H9 (cell line): ENCODE data around the gene CLIC1. TPM values are rescaled to one million over a fixed set of nuclear protein-coding genes. Genes with fewer than 3 reads are reported as not detected.

Experiments used
- DNase-seq: peaks from one replicate; pipeline ENCODE4 v3.0.0-alpha.2; 2017
- H2AFZ ChIP-seq: one replicate; pipeline ENCODE4 v1.6.1; 2013; ENCODE audit warnings: mild to moderate bottlenecking, low read length, control low read depth, moderate library complexity
- H2AK5ac ChIP-seq: 2 replicates; pipeline ENCODE4 v1.6.1; 2013; ENCODE audit warnings: low read length, control low read depth, mixed read lengths; ENCODE audit not compliant: insufficient read length
- H2BK120ac ChIP-seq: one replicate; pipeline ENCODE4 v1.6.1; 2013; ENCODE audit warnings: low read depth, mild to moderate bottlenecking, low read length, control low read depth, inconsistent platforms; ENCODE audit not compliant: poor library complexity, severe bottlenecking
- H2BK12ac ChIP-seq: 2 replicates; pipeline ENCODE4 v1.6.1; 2013; ENCODE audit warnings: low read length, control low read depth, mixed read lengths, low read depth; ENCODE audit not compliant: insufficient read length
- H2BK15ac ChIP-seq: 2 replicates; pipeline ENCODE4 v1.6.1; 2013; ENCODE audit warnings: low read depth, low read length, control low read depth
- H2BK20ac ChIP-seq: one replicate; pipeline ENCODE4 v1.6.1; 2013; ENCODE audit warnings: low read depth, mild to moderate bottlenecking, low read length, control low read depth, inconsistent platforms; ENCODE audit not compliant: poor library complexity, severe bottlenecking
- H2BK5ac ChIP-seq: 2 replicates; pipeline ENCODE4 v1.6.1; 2013; ENCODE audit warnings: low read length, control low read depth, mixed read lengths; ENCODE audit not compliant: insufficient read length
- H3K14ac ChIP-seq: 2 replicates; pipeline ENCODE4 v1.6.1; 2013; ENCODE audit warnings: low read length, control low read depth; ENCODE audit not compliant: insufficient read depth
- H3K18ac ChIP-seq: 2 replicates; pipeline ENCODE4 v1.6.1; 2013; ENCODE audit warnings: low read depth, mild to moderate bottlenecking, mixed read lengths, low read length, control low read depth; ENCODE audit not compliant: insufficient read length
- H3K23ac ChIP-seq: 2 replicates; pipeline ENCODE4 v1.6.1; 2013; ENCODE audit warnings: low read length, control low read depth, mixed read lengths, low read depth; ENCODE audit not compliant: insufficient read length
- H3K23me2 ChIP-seq: 2 replicates; pipeline ENCODE4 v1.6.1; 2013; ENCODE audit warnings: low read depth, mild to moderate bottlenecking, mixed read lengths, low read length, control low read depth; ENCODE audit not compliant: insufficient read length, poor library complexity, severe bottlenecking
- H3K27ac ChIP-seq: 2 replicates; pipeline ENCODE4 v1.5.1; 2013; ENCODE audit warnings: low read length, control low read depth, mixed read lengths, low read depth; ENCODE audit not compliant: insufficient read length
- H3K27me3 ChIP-seq: 2 replicates; pipeline ENCODE4 v1.6.1; 2013; ENCODE audit warnings: low read length, control low read depth, inconsistent platforms; ENCODE audit not compliant: insufficient read depth
- H3K4ac ChIP-seq: 2 replicates; pipeline ENCODE4 v1.6.1; 2013; ENCODE audit warnings: low read depth, mild to moderate bottlenecking, control low read depth, inconsistent platforms, low read length, moderate library complexity
- H3K4me1 ChIP-seq: 2 replicates; pipeline ENCODE4 v1.6.1; 2013; ENCODE audit warnings: low read length, control low read depth, inconsistent platforms; ENCODE audit not compliant: insufficient read depth
- H3K4me2 ChIP-seq: 2 replicates; pipeline ENCODE4 v1.6.1; 2013; ENCODE audit warnings: low read length, control low read depth, mixed read lengths; ENCODE audit not compliant: insufficient read length, insufficient read depth
- H3K56ac ChIP-seq: 2 replicates; pipeline ENCODE4 v1.6.1; 2013; ENCODE audit warnings: low read depth, mild to moderate bottlenecking, mixed read lengths, low read length, control low read depth; ENCODE audit not compliant: insufficient read length
- H3K79me1 ChIP-seq: 2 replicates; pipeline ENCODE4 v1.6.1; 2013; ENCODE audit warnings: low read depth, mild to moderate bottlenecking, moderate library complexity, low read length, control low read depth, inconsistent platforms; ENCODE audit not compliant: insufficient read depth, poor library complexity, severe bottlenecking
- H3K79me2 ChIP-seq: 2 replicates; pipeline ENCODE4 v1.6.1; 2013; ENCODE audit warnings: low read length, control low read depth, inconsistent platforms; ENCODE audit not compliant: insufficient read depth
- H3K9ac ChIP-seq: 2 replicates; pipeline ENCODE4 v1.6.1; 2013; ENCODE audit warnings: low read length, control low read depth, mixed read lengths; ENCODE audit not compliant: insufficient read length; ENCODE audit errors: extremely low read depth
- H3K9me3 ChIP-seq: one replicate; pipeline ENCODE4 v1.6.1; 2013; ENCODE audit warnings: low read depth, low read length, inconsistent platforms; ENCODE audit not compliant: control insufficient read depth
- H3T11ph ChIP-seq: one replicate; pipeline ENCODE4 v1.6.1; 2013; ENCODE audit warnings: mild to moderate bottlenecking, low read length, control low read depth, inconsistent platforms
- H4K20me1 ChIP-seq: one replicate; pipeline ENCODE4 v1.6.1; 2013; ENCODE audit not compliant: control insufficient read depth, insufficient read length, insufficient read depth
- H4K5ac ChIP-seq: 2 replicates; pipeline ENCODE4 v1.6.1; 2013; ENCODE audit warnings: low read depth, mild to moderate bottlenecking, mixed read lengths, low read length, control low read depth; ENCODE audit not compliant: insufficient read length
- H4K8ac ChIP-seq: replicated peaks from 2 replicates; pipeline ENCODE4 v1.6.1; 2013; ENCODE audit warnings: low read length, control low read depth, mixed read lengths, low read depth; ENCODE audit not compliant: insufficient read length
- H4K91ac ChIP-seq: 2 replicates; pipeline ENCODE4 v1.6.1; 2013; ENCODE audit warnings: low read depth, mild to moderate bottlenecking, moderate library complexity, mixed read lengths, low read length, control low read depth; ENCODE audit not compliant: insufficient read length
- H3K27ac Mint-ChIP-seq, 3 experiments: 2 replicates in 2 of 3; 3 replicates in 1 of 3; pipeline ENCODE4 v1.8.0; 2020 to 2021; ENCODE audit warnings: mixed read lengths in 3 of 3, mild to moderate bottlenecking in 1 of 3, moderate library complexity in 1 of 3
- H3K27me3 Mint-ChIP-seq: 2 replicates; pipeline ENCODE4 v1.8.0; 2021; ENCODE audit warnings: low read depth, mild to moderate bottlenecking, moderate library complexity, mixed read lengths
- H3K36me3 Mint-ChIP-seq, 3 experiments: 2 replicates in 2 of 3; 3 replicates in 1 of 3; pipeline ENCODE4 v1.8.0; 2020 to 2021; ENCODE audit warnings: low read depth in 3 of 3, mixed read lengths in 3 of 3; ENCODE audit not compliant: insufficient read depth in 1 of 3
- H3K4me1 Mint-ChIP-seq, 2 experiments: 2 replicates each; pipeline ENCODE4 v1.8.0; 2020; ENCODE audit warnings: mixed read lengths in 2 of 2
- H3K4me3 Mint-ChIP-seq, 2 experiments: 2 replicates in 1 of 2; 3 replicates in 1 of 2; pipeline ENCODE4 v1.8.0; 2020 to 2021; ENCODE audit warnings: mild to moderate bottlenecking in 2 of 2, mixed read lengths in 2 of 2, moderate library complexity in 1 of 2
- H3K9me3 Mint-ChIP-seq, 2 experiments: 2 replicates in 1 of 2; 3 replicates in 1 of 2; pipeline ENCODE4 v1.8.0; 2020; ENCODE audit warnings: mild to moderate bottlenecking in 2 of 2, mixed read lengths in 2 of 2, moderate library complexity in 1 of 2
- WGBS: extraction: QIAGEN DNeasy Blood & Tissue Kit; methylation state at CpG from one replicate; pipeline ENCODE4 v1.1.7; 2013; ENCODE audit warnings: missing lambda C conversion rate, low lambda C conversion rate, mixed read lengths; ENCODE audit not compliant: insufficient read length; ENCODE audit errors: extremely low coverage; 5-methylcytosine and 5-hydroxymethylcytosine counted together
- total RNA-seq: library from RNA; stranded (reverse); gene quantifications from 2 replicates; pipeline ENCODE4 v1.2.1, GENCODE V29; 2021
- TF ChIP-seq, protein P1 (sequence below): fragments of 200-600 bp; sonication (generic); conservative IDR thresholded peaks from 3 replicates; pipeline ENCODE4 v1.8.0; 2021; ENCODE audit warnings: antibody characterized with exemption, mild to moderate bottlenecking

The CLIC1 gene
- total RNA-seq, 1 experiment from 2014 or later, result 265 TPM

DNA sequence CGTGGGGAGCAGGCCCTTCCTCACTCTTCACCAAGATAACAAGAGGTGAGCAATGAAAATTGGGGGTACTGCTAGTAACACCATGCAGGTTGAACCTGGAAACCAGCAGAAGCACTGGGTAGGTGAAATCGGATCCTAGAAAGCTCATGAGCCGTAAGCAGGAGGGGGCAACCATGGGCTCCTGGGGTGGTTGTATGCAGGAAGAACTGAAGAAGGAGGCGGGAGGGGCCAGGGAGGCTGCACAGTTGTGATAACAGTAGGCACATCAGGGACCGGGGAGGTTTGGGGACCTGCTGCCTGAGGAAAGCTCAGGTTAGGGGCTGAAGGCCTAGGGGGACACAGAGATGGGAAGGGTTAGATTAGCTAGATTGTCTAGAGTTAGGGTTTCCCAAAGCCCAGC, 49.8 kb downstream of the CLIC1 start:
- Mint-ChIP-seq H3K9me3 (no peaks in the 10 kb centered on the region; a peak in 2 of 5 replicates), H3K4me1 (peaks cover 15 to 21% of the 10 kb centered on the region in 2 experiments), H3K27ac (no peak overlapping the region; a peak in 1 of 7 replicates), H3K27me3 (peaks cover 16% of the 10 kb centered on the region), H3K4me3 (no peak overlapping the region), H3K36me3 (peaks cover 14 to 49% (median 32%) of the 10 kb centered on the region in 3 experiments)
- H2AFZ ChIP-seq, result no peak overlapping the region
- no peak overlapping the region for H2BK12ac ChIP-seq
- TF ChIP-seq, protein P1, sequence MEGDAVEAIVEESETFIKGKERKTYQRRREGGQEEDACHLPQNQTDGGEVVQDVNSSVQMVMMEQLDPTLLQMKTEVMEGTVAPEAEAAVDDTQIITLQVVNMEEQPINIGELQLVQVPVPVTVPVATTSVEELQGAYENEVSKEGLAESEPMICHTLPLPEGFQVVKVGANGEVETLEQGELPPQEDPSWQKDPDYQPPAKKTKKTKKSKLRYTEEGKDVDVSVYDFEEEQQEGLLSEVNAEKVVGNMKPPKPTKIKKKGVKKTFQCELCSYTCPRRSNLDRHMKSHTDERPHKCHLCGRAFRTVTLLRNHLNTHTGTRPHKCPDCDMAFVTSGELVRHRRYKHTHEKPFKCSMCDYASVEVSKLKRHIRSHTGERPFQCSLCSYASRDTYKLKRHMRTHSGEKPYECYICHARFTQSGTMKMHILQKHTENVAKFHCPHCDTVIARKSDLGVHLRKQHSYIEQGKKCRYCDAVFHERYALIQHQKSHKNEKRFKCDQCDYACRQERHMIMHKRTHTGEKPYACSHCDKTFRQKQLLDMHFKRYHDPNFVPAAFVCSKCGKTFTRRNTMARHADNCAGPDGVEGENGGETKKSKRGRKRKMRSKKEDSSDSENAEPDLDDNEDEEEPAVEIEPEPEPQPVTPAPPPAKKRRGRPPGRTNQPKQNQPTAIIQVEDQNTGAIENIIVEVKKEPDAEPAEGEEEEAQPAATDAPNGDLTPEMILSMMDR, result no peak
- DNase-seq, result no peak
- no peak overlapping the region for H2BK5ac ChIP-seq
- no peaks in the 10 kb centered on the region for H3K79me2 ChIP-seq
- H3K23ac ChIP-seq, result no peak overlapping the region
- H3K14ac ChIP-seq, result no peak overlapping the region
- H2AK5ac ChIP-seq, result no peak overlapping the region
- no peak overlapping the region for H3K9ac ChIP-seq
- no peak overlapping the region for H3K4ac ChIP-seq
- no peaks in the 10 kb centered on the region; the same call in 1 of the 2 replicates for H3K27me3 ChIP-seq
- no CpG with 5 or more reads among the region's 5 CpGs for WGBS
- H3K4me1 ChIP-seq, result no peaks in the 10 kb centered on the region
- no peak overlapping the region for H3K27ac ChIP-seq
- no peak overlapping the region for H4K5ac ChIP-seq
- H4K20me1 ChIP-seq, result no peaks in the 10 kb centered on the region
- no peak overlapping the region for H3K56ac ChIP-seq
- H4K91ac ChIP-seq, result no peak overlapping the region
- no peak overlapping the region for H2BK15ac ChIP-seq
- H3T11ph ChIP-seq, result no peak overlapping the region
- no peak overlapping the region for H2BK20ac ChIP-seq
- H3K23me2 ChIP-seq, result peaks cover 11% of the 10 kb centered on the region
- H3K4me2 ChIP-seq, result no peak overlapping the region
- H2BK120ac ChIP-seq, result no peak overlapping the region
- H4K8ac ChIP-seq, result no peak overlapping the region
- no peak overlapping the region for H3K18ac ChIP-seq
- H3K9me3 ChIP-seq, result no peaks in the 10 kb centered on the region
- H3K79me1 ChIP-seq, result no peaks in the 10 kb centered on the region
